Gastroesophageal sphincter (tissue), 4 donors: ENCODE results near the gene EXO1. TPM values are rescaled to one million over a fixed set of nuclear protein-coding genes. Genes with fewer than 3 reads are reported as not detected.
"Not testable (repeated sequence)": the region's sequence is repeated elsewhere in the genome, so short reads cannot be mapped to it uniquely, and the experiment has no call there.

ENCODE experiments used
- ATAC-seq: fragments of 150-250 bp; one replicate; pipeline ENCODE4 v1.9.1; 2016; ENCODE audit warnings: mild to moderate bottlenecking, moderate library complexity
- H3K27ac ChIP-seq, 4 donors: fragments of 200-600 bp; sonication (generic) in 3 of 4; 1 replicate in 3 of 4; 2 replicates in 1 of 4; pipeline ENCODE4 v1.5.1; 2016 to 2019
- H3K27me3 ChIP-seq: fragments of 200-600 bp; sonication (generic); one replicate; pipeline ENCODE4 v1.5.1; 2019
- H3K36me3 ChIP-seq, 2 donors: fragments of 200-600 bp; sonication (generic); one replicate each; pipeline ENCODE4 v1.5.1; 2019; ENCODE audit warnings: control low read depth in 1 of 2
- H3K4me1 ChIP-seq, 3 donors: fragments of 200-600 bp; sonication (generic); 1 replicate in 2 of 3; 2 replicates in 1 of 3; pipeline ENCODE4 v1.5.1; 2016 to 2019; ENCODE audit warnings: control low read depth in 2 of 3
- H3K4me3 ChIP-seq, 2 donors: fragments of 200-600 bp; sonication (generic); one replicate each; pipeline ENCODE4 v1.5.1; 2019; ENCODE audit warnings: mild to moderate bottlenecking in 1 of 2, moderate library complexity in 1 of 2
- H3K9me3 ChIP-seq, 3 donors: fragments of 200-600 bp; sonication (generic); one replicate each; pipeline ENCODE4 v1.5.1; 2017 to 2019; ENCODE audit warnings: control low read depth in 2 of 3
- CTCF ChIP-seq, 4 experiments: fragments of 200-600 bp in 2 of 4; fragments of 450-650 bp in 2 of 4; sonication (generic) in 1 of 4; IDR thresholded peaks; one replicate each; pipeline ENCODE4 v1.5.1; 2017 to 2019; ENCODE audit warnings: antibody characterized with exemption in 4 of 4, mild to moderate bottlenecking in 2 of 4, moderate library complexity in 2 of 4
- EP300 ChIP-seq: sonication (generic); formaldehyde crosslinking; IDR thresholded peaks from one replicate; pipeline ENCODE4 v1.6.1; 2017; ENCODE audit warnings: antibody characterized with exemption, mild to moderate bottlenecking
- POLR2A ChIP-seq, 2 donors: fragments of 450-650 bp; IDR thresholded peaks; one replicate each; pipeline ENCODE4 v1.6.1; 2017; ENCODE audit warnings: antibody characterized with exemption in 2 of 2, mild to moderate bottlenecking in 2 of 2, moderate library complexity in 1 of 2
- POLR2AphosphoS5 ChIP-seq: sonication (generic); formaldehyde crosslinking; IDR thresholded peaks from one replicate; pipeline ENCODE4 v1.6.1; 2017; ENCODE audit warnings: antibody characterized with exemption
- WGBS, 2 donors: methylation state at CpG; one replicate each; pipeline ENCODE4 v1.1.5; 2018; ENCODE audit warnings: low coverage in 1 of 2; 5-methylcytosine and 5-hydroxymethylcytosine counted together
- total RNA-seq, 4 donors: library from RNA; depleted of rRNA; stranded (reverse); fragments of >200 nt; gene quantifications; one replicate each; pipeline ENCODE4 v1.1.0, GENCODE V29; 2016

Gene EXO1
- total RNA-seq, 4 donors from 2014 or later, result 0.30 TPM; not detected in 3

GRCh38 chr1:241849345-241849695 lies 1.3 kb downstream of the EXO1 start:
- H3K27ac ChIP-seq, result no peak overlapping the region
- no peaks in the 10 kb centered on the region for H3K27me3 ChIP-seq
- TF ChIP-seq EP300 (no peak), POLR2AphosphoS5 (no peak), POLR2A (IDR thresholded peaks at IDR 0.05) (no peak), CTCF (IDR thresholded peaks at IDR 0.05) (no peak)
- no peaks in the 10 kb centered on the region for H3K36me3 ChIP-seq
- H3K4me3 ChIP-seq, result no peak overlapping the region
- no peaks in the 10 kb centered on the region for H3K9me3 ChIP-seq
- 50 to 53% methylated on average over 5 to 6 of the region's 6 CpGs for WGBS, 2 donors
- H3K4me1 ChIP-seq, result peaks cover 0 to 15% (median 5%) of the 10 kb centered on the region in 3 donors
- no peak for ATAC-seq

- not testable (repeated sequence) for H3K36me3 ChIP-seq, H3K4me3 ChIP-seq, H3K27me3 ChIP-seq, ATAC-seq, H3K9me3 ChIP-seq, H3K27ac ChIP-seq, H3K4me1 ChIP-seq
- WGBS, 2 donors, result 96 to 100% methylated on average over 1 to 5 of the region's 41 CpGs
Measured at GRCh38 chr1:241855545-241856140, 7.6 kb downstream of the EXO1 start.

GRCh38 chr1:241857131-241857530 lies 9.1 kb downstream of the EXO1 start:
- Histone ChIP-seq H3K4me1 (no peaks in the 10 kb centered on the region), H3K36me3 (no peaks in the 10 kb centered on the region), H3K27ac (no peak overlapping the region), H3K27me3 (no peaks in the 10 kb centered on the region), H3K4me3 (no peak overlapping the region), H3K9me3 (no peaks in the 10 kb centered on the region)
- 67 to 72% methylated on average over 3 to 6 of the region's 6 CpGs for WGBS, 2 donors
- ATAC-seq, result no peak
- no peak for TF ChIP-seq EP300

GRCh38 chr1:241860922-241861321 lies 12.9 kb downstream of the EXO1 start:
- no peaks in the 10 kb centered on the region for H3K4me1 ChIP-seq
- no peak overlapping the region for H3K4me3 ChIP-seq
- H3K36me3 ChIP-seq, result no peaks in the 10 kb centered on the region
- 55 to 89% methylated on average over 2 of the region's 6 CpGs for WGBS, 2 donors
- H3K27ac ChIP-seq, result no peak overlapping the region
- no peak for ATAC-seq
- no peaks in the 10 kb centered on the region for H3K9me3 ChIP-seq
- H3K27me3 ChIP-seq, result no peaks in the 10 kb centered on the region
- TF ChIP-seq CTCF (IDR thresholded peaks at IDR 0.05), result no peak
- no peak for TF ChIP-seq EP300
- TF ChIP-seq POLR2AphosphoS5, result no peak
- no peak for TF ChIP-seq POLR2A (IDR thresholded peaks at IDR 0.05)

GRCh38 chr1:241869022-241869421 lies 21.0 kb downstream of the EXO1 start:
- 60 to 87% methylated on average over 1 of the region's 1 CpG for WGBS, 2 donors
- ATAC-seq, result no peak
- Histone ChIP-seq H3K9me3 (no peaks in the 10 kb centered on the region), H3K27me3 (no peaks in the 10 kb centered on the region), H3K4me3 (no peak overlapping the region), H3K27ac (no peak overlapping the region), H3K36me3 (no peaks in the 10 kb centered on the region), H3K4me1 (no peaks in the 10 kb centered on the region)
- TF ChIP-seq POLR2AphosphoS5 (no peak), EP300 (no peak), CTCF (IDR thresholded peaks at IDR 0.05) (no peak), POLR2A (IDR thresholded peaks at IDR 0.05) (no peak)

GRCh38 chr1:241870336-241870735 lies 22.3 kb downstream of the EXO1 start:
- H3K4me3 ChIP-seq, result no peak overlapping the region
- H3K27ac ChIP-seq, result no peak overlapping the region
- no peaks in the 10 kb centered on the region for H3K36me3 ChIP-seq
- H3K9me3 ChIP-seq, result no peaks in the 10 kb centered on the region
- H3K4me1 ChIP-seq, result no peaks in the 10 kb centered on the region
- no peaks in the 10 kb centered on the region for H3K27me3 ChIP-seq
- TF ChIP-seq CTCF (IDR thresholded peaks at IDR 0.05) (no peak), POLR2AphosphoS5 (no peak), POLR2A (IDR thresholded peaks at IDR 0.05) (no peak), EP300 (no peak)
- no peak for ATAC-seq
